ENCODE measurements around the gene GMPPA.

GMPPA gene

GRCh38 chr2:219522111-219523030 is 23.7 kb downstream of the GMPPA start:
- no peak for DNase-seq

GRCh38 chr2:219523031-219523671 is 24.5 kb downstream of the GMPPA start:
- no peak for DNase-seq

- no peak for DNase-seq
Observed at GRCh38 chr2:219524817-219525216, 26.1 kb downstream of the GMPPA start.

GRCh38 chr2:219525533-219526232 is 27.0 kb downstream of the GMPPA start:
- DNase-seq: no peak

GRCh38 chr2:219526320-219527075 is 27.8 kb downstream of the GMPPA start:
- no peak for DNase-seq

GRCh38 chr2:219527076-219527394 is 28.3 kb downstream of the GMPPA start:
- no peak for DNase-seq

- no peak for DNase-seq
Observed at GRCh38 chr2:219527472-219527871, 28.8 kb downstream of the GMPPA start.

GRCh38 chr2:219530048-219530963 is 31.6 kb downstream of the GMPPA start:
- peak; percentile 84 for DNase-seq

GRCh38 chr2:219531639-219532377 is 33.1 kb downstream of the GMPPA start:
- DNase-seq: no peak

GRCh38 chr2:219532378-219532649 is 33.6 kb downstream of the GMPPA start:
- DNase-seq: no peak

- DNase-seq: no peak
Observed at GRCh38 chr2:219533930-219534661, 35.4 kb downstream of the GMPPA start.

GRCh38 chr2:219536425-219536824 is 37.7 kb downstream of the GMPPA start:
- no peak for DNase-seq

- no peak for DNase-seq
Observed at GRCh38 chr2:219536967-219537366, 38.3 kb downstream of the GMPPA start.

- no peak for DNase-seq
Observed at GRCh38 chr2:219537657-219538488, 39.2 kb downstream of the GMPPA start.

GRCh38 chr2:219538504-219538951 is 39.8 kb downstream of the GMPPA start:
- no peak for DNase-seq

- DNase-seq: no peak
Observed at GRCh38 chr2:219538956-219539788, 40.5 kb downstream of the GMPPA start.

- DNase-seq: no peak
Observed at GRCh38 chr2:219539926-219540678, 41.4 kb downstream of the GMPPA start.
